Inflammatory macrophage treated with lipopolysaccharide for 1 hour (primary cell): ENCODE results near the gene LMOD1.
A peak's percentile ranks its signal among the peaks of the same experiment; 100 is the strongest.
"Not testable (repeated sequence)": the region's sequence is repeated elsewhere in the genome, so short reads cannot be mapped to it uniquely, and the experiment has no call there.

Experiments used
- DNase-seq, 2 donors: peaks; one replicate each; pipeline ENCODE4 v3.0.0-alpha.2; 2020 to 2022

Gene LMOD1

DNA sequence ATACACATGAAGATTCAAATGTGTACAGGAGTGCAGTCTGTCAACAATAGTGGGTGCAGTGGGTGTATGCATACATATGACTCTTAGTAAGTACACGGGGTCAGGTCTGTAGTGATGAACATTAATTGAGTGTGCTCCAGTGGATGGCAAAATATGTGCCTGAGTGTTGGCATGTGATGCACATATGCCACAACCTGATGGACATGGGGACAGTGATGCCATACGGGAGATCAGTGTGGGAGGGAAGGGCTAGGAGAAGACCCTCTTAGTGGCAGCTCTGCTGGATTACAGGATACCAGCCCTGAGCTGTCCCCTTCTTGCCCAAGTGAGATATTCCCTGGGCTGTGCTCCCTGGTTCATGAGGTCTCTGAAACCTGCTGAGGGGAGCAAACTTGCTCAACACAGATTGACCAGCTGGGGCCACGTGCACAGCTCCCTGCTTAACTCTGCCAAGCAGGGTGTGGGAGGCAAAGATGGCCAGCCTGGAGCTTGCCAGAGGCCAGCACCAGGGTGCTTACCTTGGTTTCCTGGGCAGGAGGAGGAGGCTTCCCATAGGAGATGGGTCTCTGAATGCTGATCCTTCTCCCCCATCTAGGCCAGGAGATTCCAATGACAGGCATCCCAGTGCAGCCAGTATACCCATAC is 55.4 kb downstream of the LMOD1 start:
- DNase-seq, result no peak

DNA sequence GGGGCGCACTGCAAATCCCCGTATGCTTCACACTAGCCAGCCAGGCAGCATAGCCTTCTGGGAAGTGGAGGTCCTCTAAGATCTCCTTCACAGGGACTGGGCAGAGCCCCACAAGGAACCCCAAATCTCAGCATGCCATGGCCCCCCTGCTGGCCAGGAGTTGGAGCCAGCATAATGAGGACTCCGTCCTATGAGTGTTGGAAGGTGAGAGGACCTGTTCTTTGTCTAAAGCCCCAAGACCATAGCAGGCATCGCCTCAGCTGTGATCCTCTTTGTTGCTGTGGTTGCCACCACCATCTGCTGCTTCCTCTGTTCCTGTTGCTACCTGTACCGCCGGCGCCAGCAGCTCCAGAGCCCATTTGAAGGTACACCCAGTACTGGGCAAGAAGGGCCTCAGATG is 56.1 kb downstream of the LMOD1 start:
- DNase-seq, result no peak

DNA sequence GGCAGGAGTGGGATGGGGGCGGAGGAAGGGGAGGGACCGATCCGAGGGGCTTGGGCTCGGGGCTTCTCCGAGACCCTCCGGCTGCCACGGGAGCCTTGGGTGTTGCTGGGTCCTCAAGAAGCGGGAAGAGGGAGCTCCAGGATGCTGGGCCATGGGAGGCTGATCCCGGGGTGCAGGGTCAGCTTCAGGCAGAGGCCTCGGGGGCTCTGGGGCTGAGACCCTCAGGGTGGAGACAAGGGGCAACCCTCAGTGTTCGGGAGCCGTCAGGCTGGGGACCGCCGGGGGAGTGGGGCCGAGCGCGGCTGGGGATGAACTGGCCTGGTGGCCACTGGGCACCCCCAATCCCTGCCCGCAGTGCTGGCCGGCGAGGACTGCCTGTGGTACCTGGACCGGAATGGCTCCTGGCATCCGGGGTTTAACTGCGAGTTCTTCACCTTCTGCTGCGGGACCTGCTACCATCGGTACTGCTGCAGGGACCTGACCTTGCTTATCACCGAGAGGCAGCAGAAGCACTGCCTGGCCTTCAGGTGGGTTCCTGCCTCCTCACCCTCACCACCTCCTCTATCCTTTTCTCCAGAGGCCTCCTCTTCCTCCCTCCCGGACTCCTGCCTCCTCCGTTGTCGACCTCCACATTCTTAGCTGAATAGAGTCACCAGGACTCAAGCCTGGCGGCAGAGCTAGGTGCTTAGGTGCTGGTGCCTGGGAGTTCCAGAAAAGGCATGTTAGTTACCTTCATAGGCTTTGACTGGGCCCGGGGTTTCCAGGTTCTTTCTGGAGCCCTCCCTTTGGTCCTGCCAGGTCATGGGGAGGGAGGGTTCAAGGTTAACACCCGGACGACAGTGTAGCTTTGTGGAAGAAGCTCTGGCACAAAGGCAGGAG is 57.0 kb downstream of the LMOD1 start:
- no peak for DNase-seq

DNA sequence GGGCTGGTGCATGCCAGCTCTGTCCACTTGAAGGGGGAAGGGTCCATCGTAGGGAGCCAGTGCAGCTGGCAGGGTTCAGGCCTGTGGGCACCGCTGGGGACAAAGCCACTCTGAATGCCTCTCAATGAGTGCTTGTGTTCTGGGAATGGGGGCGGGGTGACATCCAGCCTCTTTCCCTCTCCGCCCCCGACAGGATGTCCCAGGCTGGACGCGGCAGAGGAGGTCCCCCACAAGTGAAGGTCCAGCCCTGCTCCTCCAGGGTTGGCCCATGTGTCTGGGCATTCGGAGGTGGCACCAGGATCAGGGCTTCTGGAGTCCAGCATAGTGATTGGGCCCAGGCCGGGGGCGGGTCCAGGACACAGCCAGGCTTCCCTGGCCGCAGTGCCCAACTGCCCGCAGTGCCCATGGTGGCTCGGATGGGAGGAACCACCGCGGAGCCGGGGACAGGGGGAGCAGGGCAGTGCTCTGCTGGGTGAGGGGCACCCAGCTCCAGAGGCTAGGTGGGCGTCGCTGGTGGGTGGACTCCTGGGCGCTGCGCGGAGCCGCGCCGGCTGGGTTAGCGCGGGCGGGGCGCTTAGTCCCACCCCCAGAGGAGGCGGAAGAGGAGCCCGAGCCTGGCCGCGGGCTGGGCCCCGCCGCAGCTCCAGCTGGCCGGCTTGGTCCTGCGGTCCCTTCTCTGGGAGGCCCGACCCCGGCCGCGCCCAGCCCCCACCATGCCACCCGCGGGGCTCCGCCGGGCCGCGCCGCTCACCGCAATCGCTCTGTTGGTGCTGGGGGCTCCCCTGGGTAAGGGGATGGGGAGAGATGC is 57.9 kb downstream of the LMOD1 start, which contains the start of gene SHISA4:
Gene SHISA4 (plus strand): TSS at position 617 of the 808 bp plus-strand sequence. CDS start 97 bp downstream, at position 714.
- DNase-seq, result peak; percentile 4 to 20

DNA sequence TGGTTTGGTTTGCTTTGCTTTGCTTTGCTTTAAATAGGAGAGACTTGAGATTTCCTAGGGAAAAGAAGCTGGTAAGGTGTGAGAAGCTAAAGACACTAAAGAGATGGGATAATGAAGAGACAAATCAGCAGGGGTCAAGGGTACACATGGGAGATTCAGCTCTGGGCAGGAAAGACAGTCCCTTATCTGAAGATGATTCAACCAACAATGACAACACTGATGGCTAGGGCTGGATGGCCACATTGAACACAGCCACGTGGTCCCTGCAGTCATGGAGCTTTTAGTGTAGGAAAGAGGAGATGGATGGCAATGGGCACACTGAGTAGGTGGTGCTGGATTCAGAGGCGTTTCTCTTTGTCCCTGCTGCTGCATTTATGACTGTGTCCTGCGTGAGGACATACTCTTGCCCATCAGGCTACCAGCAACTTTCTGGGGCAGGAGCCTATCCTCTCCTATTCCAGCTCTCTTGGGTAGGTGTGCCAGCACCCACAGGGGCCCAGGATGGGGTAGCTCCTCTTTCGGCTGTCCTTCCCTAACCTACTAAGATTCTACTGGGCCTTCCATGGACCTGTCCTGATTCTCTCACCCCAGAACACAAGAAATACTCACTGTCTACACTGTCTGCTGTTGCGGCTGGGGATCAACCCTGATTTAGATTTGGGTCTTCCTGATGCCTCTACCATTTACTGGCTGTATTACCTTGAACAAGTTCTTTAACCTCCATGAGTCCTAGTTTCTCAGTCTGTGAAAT is 59.1 kb downstream of the LMOD1 start:
- no peak for DNase-seq

DNA sequence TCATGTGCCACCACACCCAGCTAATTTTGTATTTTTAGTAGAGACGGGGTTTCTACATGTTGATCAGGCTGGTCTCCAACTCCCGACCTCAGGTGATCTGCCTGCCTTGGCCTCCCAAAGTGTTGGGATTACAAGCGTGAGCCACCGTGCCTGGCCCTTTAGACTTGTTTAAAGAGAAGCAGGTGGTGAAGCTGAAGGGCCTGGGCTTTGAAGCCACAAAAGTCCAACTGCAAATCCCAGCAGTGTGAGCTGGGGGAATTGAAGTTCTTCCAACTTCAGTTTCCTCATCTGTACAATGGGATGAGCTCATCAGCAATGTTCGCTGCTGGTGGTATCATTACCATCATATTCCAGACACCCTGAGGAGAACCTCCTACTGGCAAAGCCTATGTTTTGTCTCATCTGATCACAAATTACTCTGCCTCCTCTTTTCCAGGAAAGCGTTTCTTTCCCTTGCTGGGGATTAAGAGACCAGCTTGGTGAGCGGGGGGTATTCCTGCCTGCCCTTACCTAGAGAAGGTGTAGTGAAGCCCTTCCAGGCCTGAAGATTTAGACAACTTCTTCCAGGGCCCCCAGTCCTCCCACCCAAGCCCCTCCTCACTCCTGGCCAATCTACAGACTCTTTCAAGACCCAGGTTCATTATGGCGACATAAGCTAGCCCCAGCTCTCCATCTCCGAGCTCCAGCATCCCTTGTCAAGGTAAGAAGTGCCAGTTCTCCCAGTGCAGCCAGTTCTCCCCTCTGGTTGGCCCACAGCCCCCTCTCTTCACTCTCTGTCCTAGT is 60.1 kb downstream of the LMOD1 start:
- no peak for DNase-seq

DNA sequence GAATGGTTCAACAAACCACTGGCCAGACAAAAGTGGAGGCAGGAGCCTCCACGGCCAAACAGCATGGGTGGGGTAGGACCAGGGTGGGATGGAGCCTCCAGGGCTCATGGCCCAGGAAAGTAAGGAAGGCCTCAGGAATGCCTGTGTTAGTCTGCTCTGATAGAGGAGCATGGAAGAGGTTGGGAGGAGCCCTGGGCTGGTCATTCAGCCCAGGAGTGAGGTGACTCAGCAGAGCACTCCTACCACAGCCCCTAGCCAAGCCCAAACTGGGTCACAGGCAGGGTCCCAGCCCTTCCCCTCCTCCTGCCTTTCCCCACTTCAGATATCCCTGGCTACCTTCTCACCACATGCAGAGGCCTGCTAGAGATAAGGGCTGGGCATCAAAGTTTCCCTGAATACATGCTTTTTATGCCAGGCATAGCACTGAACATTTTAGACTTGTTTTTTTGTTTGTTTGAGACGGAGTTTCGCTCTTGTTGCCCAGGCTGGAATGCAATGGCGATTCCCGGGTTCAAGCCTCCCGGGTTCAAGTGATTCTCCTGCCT is 60.7 kb downstream of the LMOD1 start:
- DNase-seq, result no peak

DNA sequence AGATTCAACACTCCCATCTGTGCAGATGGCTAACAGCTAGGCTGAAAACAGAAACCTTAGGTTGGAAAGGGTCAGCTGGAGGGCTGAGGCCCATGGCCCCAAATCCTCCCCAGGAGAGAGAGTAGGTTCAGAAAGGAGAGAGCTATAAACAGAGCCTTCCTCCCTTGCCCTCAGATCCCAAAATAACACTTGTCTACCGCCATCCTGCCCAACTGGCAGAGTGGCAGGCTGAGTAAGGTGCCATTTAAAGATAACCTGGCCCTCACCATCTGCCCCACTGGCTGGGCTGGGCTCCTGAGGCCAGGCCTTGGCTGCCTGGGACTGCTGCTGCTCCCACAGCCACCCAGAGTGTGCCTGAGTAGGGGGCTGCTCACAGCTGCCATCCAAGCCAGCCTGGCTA is 61.9 kb downstream of the LMOD1 start:
- DNase-seq, result no peak

DNA sequence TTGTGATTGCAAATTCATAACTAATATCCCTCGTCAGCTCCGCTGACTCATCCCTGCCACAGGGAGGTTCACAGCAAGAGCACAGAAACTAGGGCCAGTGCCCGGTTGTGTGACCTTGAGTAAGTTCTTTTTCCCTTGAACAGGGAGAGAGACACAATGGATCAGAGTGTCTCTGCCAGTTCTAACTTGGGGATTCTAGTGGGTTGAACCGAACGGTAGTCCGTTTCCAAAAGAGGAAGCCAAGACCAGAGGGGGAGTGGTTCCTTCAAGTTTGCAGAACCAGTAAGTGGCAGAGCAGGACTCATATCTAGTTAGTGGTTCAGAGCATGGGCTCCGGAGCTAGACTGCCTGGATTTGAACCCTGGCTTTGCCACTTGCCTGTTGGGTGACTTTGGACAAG is 62.6 kb downstream of the LMOD1 start:
- peak; percentile 66 to 78 for DNase-seq

DNA sequence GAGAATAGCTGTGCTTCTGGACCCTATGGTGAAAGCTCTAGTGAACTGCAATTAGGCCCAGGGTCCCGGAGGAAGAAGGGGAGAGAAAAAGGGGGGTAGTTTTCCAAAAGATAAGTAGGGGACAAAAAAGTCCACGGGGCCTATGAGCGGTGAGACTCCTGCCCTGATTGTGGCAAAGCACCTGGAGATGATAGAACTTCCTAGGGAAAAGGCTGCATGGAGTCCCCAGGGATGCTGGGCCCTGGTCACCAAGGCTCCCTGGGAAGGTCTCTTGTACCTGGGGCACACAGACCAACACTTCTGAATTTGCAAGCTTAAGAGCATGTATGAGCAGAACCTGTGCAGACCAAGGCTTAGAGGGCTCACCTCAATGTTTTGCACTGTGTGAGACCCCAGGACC is 63.1 kb downstream of the LMOD1 start:
- no peak for DNase-seq

DNA sequence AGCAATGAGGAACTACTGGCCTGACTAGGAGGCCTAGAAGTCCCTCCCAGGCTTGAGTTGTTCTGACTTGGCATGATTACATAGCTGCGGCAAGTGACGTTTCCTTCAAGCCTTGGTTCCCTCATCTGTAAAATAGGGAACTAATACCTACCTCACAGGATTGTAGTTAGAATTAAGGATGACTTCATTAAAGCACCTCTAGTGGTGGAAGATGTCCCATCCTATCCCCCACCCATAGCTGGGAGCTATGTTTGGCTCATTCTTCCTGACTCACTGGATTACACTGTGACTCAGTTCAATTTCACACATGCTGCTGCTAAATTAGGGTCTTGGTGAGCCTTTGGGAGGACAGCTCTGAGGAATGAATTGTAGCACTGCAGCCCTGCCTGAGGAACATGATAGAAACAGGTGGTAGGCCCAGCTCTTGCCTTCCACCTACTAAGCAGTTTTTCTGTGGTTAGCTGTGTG is 63.6 kb downstream of the LMOD1 start:
- peak; percentile 86 to 91 for DNase-seq

DNA sequence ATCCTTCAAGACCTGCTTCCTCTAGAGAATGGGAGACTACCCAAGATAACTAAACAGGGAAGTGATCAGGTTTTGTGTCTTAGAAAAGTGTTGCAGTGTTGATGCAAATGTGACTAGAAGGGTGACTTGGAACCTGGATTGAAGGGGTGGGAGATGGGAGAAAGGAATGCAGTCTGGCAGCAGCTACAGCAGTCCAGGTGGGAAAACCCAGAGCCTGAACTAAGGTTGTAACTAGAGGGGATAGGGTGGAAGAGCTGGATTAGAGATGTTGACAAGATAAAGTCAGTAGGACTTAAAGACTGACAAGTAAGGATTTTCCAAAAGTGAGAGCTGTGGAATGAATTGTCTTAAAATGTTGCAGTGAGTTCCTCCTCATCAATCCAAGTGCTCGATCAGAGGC is 64.7 kb downstream of the LMOD1 start:
- no peak for DNase-seq

DNA sequence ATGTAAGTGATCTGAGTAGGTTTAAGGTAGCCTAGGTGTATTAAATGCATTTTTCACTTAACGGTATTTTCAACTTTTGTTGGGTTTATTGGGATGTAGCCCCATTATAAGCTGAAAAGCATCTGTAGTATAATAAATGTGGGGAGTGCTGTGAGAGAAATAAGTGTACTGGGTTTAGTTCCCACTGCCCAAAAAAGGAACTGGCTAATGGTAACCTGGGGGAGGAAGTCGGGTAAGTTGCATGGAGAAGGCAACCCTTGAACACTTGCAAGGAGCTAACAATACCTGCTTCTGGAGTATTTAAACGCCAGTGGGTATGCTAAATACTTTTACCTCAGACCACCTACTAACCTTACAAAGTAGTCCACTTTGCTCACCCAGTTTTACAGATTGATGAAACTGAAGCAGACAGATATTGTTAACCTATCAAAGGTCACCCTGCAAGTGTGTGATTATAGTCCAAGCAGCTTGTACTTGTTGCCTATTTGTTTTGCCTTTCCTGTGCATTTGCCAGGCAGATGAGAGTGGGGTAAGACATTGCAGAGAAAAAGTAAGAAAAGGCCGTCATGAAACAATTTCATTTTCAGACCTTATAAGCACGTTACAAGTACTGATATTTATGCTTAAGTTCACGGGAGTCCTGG is 65.3 kb downstream of the LMOD1 start:
- peak in 1 of 2 donors; percentile 40 for DNase-seq

DNA sequence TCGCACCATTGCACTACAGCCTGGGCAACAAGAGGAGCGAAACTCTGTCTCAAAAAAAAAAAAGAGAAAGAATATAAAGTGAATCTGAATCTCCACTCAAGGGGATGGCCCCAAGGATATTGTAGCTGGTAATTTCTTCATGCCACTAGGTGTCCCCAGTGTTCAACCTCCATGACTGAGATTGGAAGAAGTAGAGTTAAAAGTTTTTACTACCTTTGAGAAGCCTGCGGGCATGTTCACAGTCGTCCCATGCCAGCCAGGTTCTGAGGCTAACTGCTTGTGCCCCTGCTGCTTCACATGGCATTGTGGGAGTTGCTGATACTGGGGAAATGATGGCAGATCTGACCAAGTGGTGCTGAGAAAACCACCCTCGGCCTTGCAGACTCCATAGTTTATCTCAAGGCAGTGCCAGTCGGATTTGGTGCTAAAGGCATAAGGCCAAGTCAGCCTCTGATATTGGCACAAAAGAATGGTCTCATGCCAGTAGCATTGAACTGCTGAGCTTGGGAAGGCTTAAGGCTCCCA is 68.4 kb downstream of the LMOD1 start:
- peak; percentile 16 to 73 for DNase-seq

DNA sequence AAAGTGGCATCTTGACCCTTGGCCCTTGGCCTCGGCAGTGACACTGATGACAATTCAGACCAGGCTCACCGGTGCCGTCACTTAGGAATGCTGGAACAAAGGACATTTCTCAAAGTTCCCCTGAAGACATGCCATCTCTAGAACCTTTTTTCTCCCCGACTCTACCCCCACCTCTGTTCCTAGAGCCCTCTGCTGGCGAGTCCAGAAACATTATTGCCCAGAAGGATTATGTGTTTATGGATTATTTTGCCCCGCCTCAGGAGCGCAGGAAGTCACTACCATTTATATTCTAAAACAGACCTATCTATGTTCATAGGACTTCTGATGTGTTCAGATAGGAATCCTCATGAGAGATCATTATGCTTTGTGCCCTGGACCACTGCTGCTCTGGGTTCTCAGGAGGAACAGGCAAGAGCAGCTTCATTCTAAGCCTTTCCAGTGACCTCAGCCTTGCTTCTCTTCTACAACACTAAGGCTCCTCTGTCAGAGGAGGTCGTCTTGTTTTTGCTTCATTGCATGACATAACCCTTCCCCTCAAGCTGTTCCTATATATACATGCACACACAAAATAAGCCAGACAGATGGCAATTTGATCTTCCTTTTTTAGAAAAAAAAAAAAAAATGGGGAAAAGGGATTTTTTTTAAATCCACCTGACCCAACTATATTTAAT is 70.1 kb downstream of the LMOD1 start:
- DNase-seq, result peak in 1 of 2 donors; percentile 12

DNA sequence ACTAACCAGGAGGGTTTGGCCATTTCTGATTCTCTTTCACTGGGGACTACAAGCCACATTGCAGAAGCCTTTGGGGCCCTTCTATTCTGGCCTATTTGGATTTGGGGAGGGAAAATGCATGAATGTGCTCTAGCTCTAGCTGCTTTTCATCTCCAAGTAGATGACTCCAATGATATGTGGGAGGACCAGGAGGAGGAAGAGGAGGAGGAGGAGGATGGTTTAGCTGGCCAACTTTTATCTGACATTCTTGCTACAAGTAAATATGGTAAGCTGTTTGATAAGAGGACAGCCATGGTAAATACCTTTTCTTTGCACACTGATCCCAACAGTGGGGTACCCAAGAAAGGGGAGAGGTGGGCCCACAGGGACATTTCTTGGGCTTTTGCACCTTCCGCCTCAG is 71.7 kb downstream of the LMOD1 start:
- DNase-seq, result no peak

DNA sequence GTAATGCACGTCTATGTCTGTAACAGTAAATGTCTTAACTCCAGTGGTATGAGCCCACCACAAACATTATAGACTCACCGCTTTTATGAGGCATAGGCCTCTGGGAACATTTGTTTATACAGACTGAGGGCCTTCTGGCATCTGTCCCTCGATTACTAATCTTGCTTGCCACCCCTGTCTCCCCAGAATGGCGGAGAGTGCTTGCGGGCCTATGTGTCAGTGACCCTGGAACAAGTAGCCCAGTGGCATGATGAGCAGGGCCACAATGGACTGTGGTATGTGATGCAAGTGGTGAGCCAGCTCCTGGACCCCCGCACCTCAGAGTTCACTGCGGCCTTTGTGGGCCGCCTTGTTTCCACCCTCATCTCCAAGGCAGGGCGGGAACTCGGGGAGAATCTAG is 76.0 kb downstream of the LMOD1 start:
- no peak for DNase-seq

DNA sequence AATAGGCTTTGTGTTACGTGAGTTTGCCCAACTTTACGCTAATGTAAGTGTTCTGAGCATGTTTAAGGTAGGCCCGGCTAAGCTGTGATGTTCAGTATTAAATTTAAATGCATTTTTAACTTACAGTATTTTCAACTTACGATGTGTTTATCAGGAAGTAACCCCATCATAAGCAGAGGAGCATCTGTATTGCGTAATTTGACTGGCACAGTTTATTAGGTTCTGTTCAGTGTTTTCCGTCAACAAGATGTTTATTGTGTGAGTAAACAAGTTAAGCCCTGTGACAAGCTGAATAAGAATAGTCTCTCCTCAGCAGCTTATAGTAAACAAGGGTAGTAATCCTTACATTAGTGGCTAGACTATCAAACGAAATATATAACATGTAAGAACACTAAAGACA is 84.9 kb downstream of the LMOD1 start:
- no peak for DNase-seq

DNA sequence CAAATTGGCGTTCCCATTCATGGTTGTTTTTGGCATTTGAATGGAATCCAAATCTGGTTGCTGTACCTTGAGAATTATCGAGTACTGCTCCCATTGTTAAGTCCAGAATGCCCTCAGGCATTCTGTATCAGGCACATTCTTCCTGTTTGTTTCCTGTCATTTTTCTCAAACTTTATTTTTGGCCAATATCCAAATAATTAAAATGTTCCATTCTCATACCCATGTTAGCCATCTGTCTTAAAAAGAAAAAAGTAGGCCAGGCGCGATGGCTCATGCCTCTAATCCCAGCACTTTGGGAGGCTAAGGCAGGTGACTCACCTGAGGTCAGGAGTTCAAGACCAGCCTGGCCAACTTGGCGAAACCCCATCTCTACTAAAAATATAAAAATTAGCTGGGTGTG is 86.9 kb downstream of the LMOD1 start:
- DNase-seq, result no peak

DNA sequence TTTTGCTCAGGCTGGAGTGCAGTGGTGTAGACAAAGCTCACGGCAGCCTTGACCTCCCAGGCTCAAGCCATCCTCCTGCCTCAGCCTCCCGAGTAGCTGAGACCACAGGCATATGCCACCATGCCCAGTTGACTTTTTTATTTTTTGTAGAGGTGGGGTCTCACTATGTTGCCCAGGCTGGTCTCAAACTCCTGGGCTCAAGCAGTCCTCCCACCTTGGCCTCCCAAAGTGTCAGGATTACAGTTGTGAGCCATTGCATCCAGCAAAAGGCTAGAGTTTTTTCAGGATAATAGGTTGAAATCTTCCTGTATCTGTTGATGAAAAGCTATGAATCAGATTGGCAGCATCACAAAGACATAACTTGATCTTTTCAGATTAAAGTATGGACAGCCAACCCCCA is 89.6 kb downstream of the LMOD1 start:
- DNase-seq, result not testable (repeated sequence)
